Epithelial cell of alveolus of lung (primary cell): ENCODE results near the gene FCRL3. TPM values are rescaled to one million over a fixed set of nuclear protein-coding genes. Genes with fewer than 3 reads are reported as not detected.

ENCODE experiments used
- total RNA-seq: library from RNA; depleted of rRNA; stranded (reverse); fragments of >200 nt; gene quantifications from 2 replicates; pipeline ENCODE4 v1.2.1, GENCODE V29; 2015

Gene FCRL3, protein sequence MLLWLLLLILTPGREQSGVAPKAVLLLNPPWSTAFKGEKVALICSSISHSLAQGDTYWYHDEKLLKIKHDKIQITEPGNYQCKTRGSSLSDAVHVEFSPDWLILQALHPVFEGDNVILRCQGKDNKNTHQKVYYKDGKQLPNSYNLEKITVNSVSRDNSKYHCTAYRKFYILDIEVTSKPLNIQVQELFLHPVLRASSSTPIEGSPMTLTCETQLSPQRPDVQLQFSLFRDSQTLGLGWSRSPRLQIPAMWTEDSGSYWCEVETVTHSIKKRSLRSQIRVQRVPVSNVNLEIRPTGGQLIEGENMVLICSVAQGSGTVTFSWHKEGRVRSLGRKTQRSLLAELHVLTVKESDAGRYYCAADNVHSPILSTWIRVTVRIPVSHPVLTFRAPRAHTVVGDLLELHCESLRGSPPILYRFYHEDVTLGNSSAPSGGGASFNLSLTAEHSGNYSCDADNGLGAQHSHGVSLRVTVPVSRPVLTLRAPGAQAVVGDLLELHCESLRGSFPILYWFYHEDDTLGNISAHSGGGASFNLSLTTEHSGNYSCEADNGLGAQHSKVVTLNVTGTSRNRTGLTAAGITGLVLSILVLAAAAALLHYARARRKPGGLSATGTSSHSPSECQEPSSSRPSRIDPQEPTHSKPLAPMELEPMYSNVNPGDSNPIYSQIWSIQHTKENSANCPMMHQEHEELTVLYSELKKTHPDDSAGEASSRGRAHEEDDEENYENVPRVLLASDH
- total RNA-seq: not detected in 2 replicates

DNA sequence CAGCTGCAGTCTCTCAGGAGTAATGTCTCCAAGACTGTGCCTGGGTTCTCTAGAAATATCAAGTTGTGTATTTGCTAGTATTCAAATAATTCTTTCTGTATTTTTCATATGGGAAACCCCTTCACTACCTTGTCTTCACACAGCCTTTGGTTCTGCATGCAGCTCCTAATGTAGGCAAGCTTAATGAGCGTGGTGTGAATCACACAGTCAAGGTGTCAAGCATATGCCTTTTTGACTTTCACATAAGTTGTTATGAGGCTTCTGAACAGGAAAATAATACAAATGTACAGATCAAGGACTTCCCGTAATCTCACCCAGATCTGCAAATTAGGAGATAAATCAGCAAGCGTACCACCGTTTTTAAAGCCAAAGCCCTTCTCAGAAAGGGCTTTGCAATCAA lies at the start of gene FCRL3:
Gene FCRL3 (minus strand): TSS at position 38 of the 400 bp plus-strand sequence. CDS start 280 bp downstream, outside the sequence.

Other genes with a start within 250 kb of the FCRL3 start
- not detected in 2 replicates for gene FCRL5, start 148.3 kb downstream of the FCRL3 start, total RNA-seq
- gene FCRL4, start 102.7 kb downstream of the FCRL3 start, total RNA-seq: not detected in 2 replicates
- not detected in 2 replicates for gene FCRL2, start 76.4 kb upstream of the FCRL3 start, total RNA-seq
- gene FCRL1, start 119.4 kb upstream of the FCRL3 start, total RNA-seq: not detected in 2 replicates
- gene CD5L, start 141.0 kb upstream of the FCRL3 start, total RNA-seq: not detected in 2 replicates